ENCODE measurements around the gene CXCR3.

The CXCR3 gene

DNA sequence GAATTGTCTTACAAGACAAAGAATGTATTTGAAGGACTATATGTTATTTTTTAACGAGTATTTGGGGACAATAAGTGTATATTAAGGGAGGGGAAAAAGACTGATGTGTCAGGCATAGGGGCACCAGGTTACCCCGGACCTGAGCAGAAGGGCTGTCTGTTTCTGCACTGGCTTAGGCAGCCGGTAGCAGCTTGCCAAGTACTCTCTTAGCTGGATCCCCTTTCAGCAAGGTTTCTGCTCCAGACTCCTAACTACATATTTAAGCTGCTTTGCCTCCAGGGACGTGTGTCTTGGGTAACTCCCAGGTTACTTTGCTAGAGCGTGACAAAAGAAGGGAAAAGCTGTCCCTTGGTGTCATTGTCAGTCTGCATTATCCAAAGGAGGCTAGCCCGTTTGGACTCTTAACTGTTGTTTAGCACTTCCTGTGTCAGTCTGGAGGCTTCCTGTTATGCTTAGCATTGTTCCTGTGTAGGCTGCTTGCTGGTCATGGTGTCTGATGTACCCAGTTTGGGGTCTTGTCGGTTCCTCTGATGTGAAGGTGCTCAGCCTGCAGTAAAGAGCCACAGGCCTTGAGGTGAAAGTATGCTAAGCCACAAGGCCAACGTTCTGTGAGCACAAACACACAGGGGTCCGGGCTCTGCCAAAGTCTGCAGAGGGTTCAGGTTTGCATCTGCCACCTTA lies 11.6 kb downstream of the CXCR3 start:
- TF ChIP-seq, protein P1, sequence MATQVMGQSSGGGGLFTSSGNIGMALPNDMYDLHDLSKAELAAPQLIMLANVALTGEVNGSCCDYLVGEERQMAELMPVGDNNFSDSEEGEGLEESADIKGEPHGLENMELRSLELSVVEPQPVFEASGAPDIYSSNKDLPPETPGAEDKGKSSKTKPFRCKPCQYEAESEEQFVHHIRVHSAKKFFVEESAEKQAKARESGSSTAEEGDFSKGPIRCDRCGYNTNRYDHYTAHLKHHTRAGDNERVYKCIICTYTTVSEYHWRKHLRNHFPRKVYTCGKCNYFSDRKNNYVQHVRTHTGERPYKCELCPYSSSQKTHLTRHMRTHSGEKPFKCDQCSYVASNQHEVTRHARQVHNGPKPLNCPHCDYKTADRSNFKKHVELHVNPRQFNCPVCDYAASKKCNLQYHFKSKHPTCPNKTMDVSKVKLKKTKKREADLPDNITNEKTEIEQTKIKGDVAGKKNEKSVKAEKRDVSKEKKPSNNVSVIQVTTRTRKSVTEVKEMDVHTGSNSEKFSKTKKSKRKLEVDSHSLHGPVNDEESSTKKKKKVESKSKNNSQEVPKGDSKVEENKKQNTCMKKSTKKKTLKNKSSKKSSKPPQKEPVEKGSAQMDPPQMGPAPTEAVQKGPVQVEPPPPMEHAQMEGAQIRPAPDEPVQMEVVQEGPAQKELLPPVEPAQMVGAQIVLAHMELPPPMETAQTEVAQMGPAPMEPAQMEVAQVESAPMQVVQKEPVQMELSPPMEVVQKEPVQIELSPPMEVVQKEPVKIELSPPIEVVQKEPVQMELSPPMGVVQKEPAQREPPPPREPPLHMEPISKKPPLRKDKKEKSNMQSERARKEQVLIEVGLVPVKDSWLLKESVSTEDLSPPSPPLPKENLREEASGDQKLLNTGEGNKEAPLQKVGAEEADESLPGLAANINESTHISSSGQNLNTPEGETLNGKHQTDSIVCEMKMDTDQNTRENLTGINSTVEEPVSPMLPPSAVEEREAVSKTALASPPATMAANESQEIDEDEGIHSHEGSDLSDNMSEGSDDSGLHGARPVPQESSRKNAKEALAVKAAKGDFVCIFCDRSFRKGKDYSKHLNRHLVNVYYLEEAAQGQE (IDR thresholded peaks at IDR 0.05; ENCODE audit: low read depth): no peak
- TF ChIP-seq, protein P2, sequence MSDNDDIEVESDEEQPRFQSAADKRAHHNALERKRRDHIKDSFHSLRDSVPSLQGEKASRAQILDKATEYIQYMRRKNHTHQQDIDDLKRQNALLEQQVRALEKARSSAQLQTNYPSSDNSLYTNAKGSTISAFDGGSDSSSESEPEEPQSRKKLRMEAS (IDR thresholded peaks at IDR 0.05): no peak
- TF ChIP-seq NFIC (IDR thresholded peaks at IDR 0.05) (no peak), CREB1 (IDR thresholded peaks at IDR 0.05; ENCODE audit: low read depth) (no peak), CEBPB (IDR thresholded peaks at IDR 0.05) (no peak), EP300 (IDR thresholded peaks at IDR 0.05; ENCODE audit: borderline replicate concordance) (no peak), TCF12 (IDR thresholded peaks at IDR 0.05; ENCODE audit: low read depth) (no peak), RAD21 (IDR thresholded peaks at IDR 0.05; ENCODE audit: low read depth) (no peak)
- TF ChIP-seq, protein P3, sequence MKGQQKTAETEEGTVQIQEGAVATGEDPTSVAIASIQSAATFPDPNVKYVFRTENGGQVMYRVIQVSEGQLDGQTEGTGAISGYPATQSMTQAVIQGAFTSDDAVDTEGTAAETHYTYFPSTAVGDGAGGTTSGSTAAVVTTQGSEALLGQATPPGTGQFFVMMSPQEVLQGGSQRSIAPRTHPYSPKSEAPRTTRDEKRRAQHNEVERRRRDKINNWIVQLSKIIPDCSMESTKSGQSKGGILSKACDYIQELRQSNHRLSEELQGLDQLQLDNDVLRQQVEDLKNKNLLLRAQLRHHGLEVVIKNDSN (IDR thresholded peaks at IDR 0.05): no peak

DNA sequence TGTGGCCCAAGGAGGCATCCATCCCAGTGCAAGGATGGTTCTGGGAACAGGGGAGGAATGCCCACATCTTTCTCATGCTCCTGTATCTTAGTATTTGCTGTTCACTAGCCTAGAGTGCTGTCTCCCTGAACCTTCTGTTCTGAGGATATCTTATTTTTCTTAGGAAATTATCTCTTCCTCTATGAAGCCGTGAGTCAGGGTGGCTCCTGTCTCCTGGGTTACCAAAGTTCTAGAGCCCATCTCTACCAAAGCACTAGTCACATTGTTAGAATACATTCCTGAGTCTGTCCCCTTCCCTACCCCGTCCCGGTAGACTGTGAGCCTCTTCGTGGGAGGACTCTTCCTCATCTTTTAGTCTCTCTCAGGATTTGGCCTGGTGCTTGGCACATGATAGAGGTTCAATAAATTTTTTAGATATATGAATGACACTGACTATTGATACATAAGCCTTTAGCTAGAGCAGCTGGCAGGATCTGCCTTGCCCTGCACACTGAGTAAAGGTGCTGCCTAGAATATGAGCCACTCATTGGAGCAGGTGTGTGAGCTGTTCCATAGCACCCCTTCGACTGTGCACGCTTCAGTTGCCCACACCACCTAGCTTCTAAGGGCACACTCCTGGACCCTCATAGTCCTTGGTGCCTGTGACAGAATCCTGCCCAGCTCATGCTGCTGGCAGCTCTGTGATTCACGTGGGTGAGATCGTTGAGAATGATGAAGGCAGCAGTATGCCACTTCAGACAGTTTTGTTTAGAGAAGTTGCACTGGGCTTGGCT lies 13.3 kb downstream of the CXCR3 start:
- no peak for TF ChIP-seq TCF12 (IDR thresholded peaks at IDR 0.05; ENCODE audit: low read depth)
- TF ChIP-seq, protein P2 (IDR thresholded peaks at IDR 0.05): no peak
- no peak for TF ChIP-seq YY1 (IDR thresholded peaks at IDR 0.05; ENCODE audit: low read depth)
- TF ChIP-seq FOXM1 (IDR thresholded peaks at IDR 0.05; ENCODE audit: borderline replicate concordance, low read depth): no peak
- TF ChIP-seq, protein P1 (IDR thresholded peaks at IDR 0.05; ENCODE audit: low read depth): no peak

DNA sequence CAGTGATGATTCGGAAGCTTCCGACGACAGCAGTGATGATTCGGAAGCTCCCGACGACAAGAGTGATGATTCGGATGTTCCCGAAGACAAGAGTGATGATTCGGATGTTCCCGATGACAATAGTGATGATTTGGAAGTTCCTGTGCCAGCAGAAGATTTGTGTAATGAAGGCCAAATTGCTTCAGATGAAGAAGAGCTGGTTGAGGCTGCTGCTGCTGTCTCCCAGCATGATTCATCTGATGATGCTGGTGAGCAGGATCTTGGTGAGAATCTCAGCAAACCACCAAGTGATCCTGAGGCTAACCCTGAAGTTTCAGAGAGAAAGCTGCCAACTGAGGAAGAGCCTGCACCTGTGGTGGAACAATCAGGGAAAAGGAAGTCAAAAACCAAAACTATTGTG lies 14.2 kb downstream of the CXCR3 start:
- TF ChIP-seq YY1 (IDR thresholded peaks at IDR 0.05; ENCODE audit: low read depth): no peak
- TF ChIP-seq RAD21 (IDR thresholded peaks at IDR 0.05; ENCODE audit: low read depth): no peak
- TF ChIP-seq TEAD4 (IDR thresholded peaks at IDR 0.05): no peak
- TF ChIP-seq CREB1 (IDR thresholded peaks at IDR 0.05; ENCODE audit: low read depth): no peak
- no peak for TF ChIP-seq NFIC (IDR thresholded peaks at IDR 0.05)
- TF ChIP-seq TCF12 (IDR thresholded peaks at IDR 0.05; ENCODE audit: low read depth): no peak
- TF ChIP-seq TAF1 (IDR thresholded peaks at IDR 0.05; ENCODE audit: low read depth): no peak
- TF ChIP-seq EGR1 (IDR thresholded peaks at IDR 0.05): no peak
- TF ChIP-seq, protein P1 (IDR thresholded peaks at IDR 0.05; ENCODE audit: low read depth): no peak
- TF ChIP-seq, protein P2 (IDR thresholded peaks at IDR 0.05): no peak
- TF ChIP-seq ZBTB7A (IDR thresholded peaks at IDR 0.05; ENCODE audit: low read depth): no peak
- TF ChIP-seq, protein P3 (IDR thresholded peaks at IDR 0.05): no peak
- TF ChIP-seq CEBPB (IDR thresholded peaks at IDR 0.05): no peak
- no peak for TF ChIP-seq EP300 (IDR thresholded peaks at IDR 0.05; ENCODE audit: borderline replicate concordance)
- TF ChIP-seq FOXM1 (IDR thresholded peaks at IDR 0.05; ENCODE audit: borderline replicate concordance, low read depth): no peak

DNA sequence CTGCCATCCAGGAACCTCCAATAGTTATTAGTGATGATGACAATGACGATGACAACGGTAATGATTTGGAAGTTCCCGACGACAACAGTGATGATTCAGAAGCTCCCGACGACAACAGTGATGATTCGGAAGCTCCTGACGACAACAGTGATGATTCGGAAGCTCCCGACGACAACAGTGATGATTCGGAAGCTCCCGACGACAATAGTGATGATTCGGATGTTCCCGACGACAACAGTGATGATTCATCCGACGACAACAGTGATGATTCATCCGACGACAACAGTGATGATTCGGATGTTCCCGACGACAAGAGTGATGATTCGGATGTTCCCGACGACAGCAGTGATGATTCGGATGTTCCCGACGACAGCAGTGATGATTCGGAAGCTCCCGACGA lies 14.7 kb downstream of the CXCR3 start:
- no peak for TF ChIP-seq YY1 (IDR thresholded peaks at IDR 0.05; ENCODE audit: low read depth)
- no peak for TF ChIP-seq TCF12 (IDR thresholded peaks at IDR 0.05; ENCODE audit: low read depth)
- TF ChIP-seq, protein P2 (IDR thresholded peaks at IDR 0.05): no peak
- no peak for TF ChIP-seq TEAD4 (IDR thresholded peaks at IDR 0.05)
- TF ChIP-seq RAD21 (IDR thresholded peaks at IDR 0.05; ENCODE audit: low read depth): no peak
- TF ChIP-seq TAF1 (IDR thresholded peaks at IDR 0.05; ENCODE audit: low read depth): no peak
- TF ChIP-seq EP300 (IDR thresholded peaks at IDR 0.05; ENCODE audit: borderline replicate concordance): no peak
- TF ChIP-seq, protein P1 (IDR thresholded peaks at IDR 0.05; ENCODE audit: low read depth): no peak
- no peak for TF ChIP-seq FOXM1 (IDR thresholded peaks at IDR 0.05; ENCODE audit: borderline replicate concordance, low read depth)
- TF ChIP-seq, protein P3 (IDR thresholded peaks at IDR 0.05): no peak
- no peak for TF ChIP-seq NFIC (IDR thresholded peaks at IDR 0.05)
- TF ChIP-seq CREB1 (IDR thresholded peaks at IDR 0.05; ENCODE audit: low read depth): no peak
- no peak for TF ChIP-seq ZBTB7A (IDR thresholded peaks at IDR 0.05; ENCODE audit: low read depth)
- no peak for TF ChIP-seq EGR1 (IDR thresholded peaks at IDR 0.05)
- TF ChIP-seq CEBPB (IDR thresholded peaks at IDR 0.05): no peak

Measured in Ishikawa (cell line).